Measurements from ENCODE around the gene SLC25A33. TPM values are rescaled to one million over a fixed set of nuclear protein-coding genes. Genes with fewer than 3 reads are reported as not detected.
"Not testable (repeated sequence)": the region's sequence is repeated elsewhere in the genome, so short reads cannot be mapped to it uniquely, and the experiment has no call there.

SLC25A33 gene
- total and polyA plus RNA-seq, 7 donors, result 1.7 to 26.8 (median 7.7) TPM

DNA sequence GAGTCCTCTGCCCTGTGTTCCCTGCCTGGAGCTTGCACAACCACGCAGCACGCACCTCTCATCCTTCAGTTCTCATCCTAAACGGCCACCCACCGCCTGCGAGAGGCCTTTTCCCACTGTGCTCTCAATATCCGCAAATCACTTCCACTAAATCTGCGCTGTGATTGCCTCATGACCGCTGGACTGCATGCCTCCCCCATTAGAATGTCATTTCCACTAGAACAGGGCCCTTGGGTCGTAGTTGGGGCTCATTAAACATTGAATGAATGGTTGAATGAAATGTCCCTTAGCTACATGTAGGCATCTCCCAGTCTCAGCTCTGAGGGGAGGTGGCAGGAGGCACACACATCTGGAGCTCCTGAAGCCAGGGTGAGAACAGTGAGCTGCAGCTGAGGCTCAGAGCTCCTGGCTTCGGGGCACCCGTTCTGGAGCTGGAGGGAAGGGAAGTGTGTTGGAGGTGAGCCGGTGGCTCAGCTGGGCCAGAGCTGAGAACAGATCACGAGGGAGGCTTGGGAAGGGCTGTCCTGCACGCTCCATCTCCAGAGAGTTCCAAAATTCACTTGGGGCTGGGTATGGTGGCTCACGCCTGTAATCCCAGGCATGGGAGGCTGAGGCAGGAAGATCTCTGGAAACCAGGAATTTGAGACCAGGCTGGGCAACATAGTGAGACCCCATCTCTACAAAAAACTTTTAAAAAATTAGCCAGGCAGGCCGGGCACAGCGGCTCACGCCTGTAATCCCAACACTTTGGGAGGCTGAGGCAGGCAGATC, 79.8 kb downstream of the SLC25A33 start:
- TF ChIP-seq, protein P1, sequence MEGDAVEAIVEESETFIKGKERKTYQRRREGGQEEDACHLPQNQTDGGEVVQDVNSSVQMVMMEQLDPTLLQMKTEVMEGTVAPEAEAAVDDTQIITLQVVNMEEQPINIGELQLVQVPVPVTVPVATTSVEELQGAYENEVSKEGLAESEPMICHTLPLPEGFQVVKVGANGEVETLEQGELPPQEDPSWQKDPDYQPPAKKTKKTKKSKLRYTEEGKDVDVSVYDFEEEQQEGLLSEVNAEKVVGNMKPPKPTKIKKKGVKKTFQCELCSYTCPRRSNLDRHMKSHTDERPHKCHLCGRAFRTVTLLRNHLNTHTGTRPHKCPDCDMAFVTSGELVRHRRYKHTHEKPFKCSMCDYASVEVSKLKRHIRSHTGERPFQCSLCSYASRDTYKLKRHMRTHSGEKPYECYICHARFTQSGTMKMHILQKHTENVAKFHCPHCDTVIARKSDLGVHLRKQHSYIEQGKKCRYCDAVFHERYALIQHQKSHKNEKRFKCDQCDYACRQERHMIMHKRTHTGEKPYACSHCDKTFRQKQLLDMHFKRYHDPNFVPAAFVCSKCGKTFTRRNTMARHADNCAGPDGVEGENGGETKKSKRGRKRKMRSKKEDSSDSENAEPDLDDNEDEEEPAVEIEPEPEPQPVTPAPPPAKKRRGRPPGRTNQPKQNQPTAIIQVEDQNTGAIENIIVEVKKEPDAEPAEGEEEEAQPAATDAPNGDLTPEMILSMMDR (IDR thresholded peaks at IDR 0.05), result no peak
- WGBS, 3 donors, result 62 to 71% (median 65%) methylated on average over 18 of the region's 18 CpGs
- intact Hi-C loops (cut with DNase I), result no loop called here

DNA sequence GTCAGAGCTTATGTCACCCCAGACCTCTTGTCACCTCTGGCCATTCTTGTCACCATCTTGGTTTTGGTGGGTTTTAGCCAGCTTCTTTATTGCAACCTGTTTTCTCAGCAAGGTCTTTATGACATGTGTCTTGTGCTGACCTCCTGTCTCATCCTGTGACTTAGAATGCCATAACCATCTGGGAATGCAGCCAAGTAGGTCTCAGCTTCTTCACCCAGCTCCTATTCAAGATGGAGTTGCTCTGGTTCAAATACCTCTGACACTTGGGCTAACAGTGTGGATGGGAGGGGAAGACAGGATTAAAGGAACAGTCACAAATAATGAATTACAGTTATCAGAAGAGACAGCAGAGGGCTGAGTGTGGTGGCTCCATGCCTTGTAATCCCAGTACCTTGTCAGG, 81.8 kb downstream of the SLC25A33 start:
- H3K9me3 ChIP-seq, result no peaks in the 10 kb centered on the region
- no peak for ATAC-seq
- H3K27ac ChIP-seq, result no peak overlapping the region
- H3K27me3 ChIP-seq (ENCODE audit: insufficient read depth in 3 of 3, low read length in 2 of 3), result peaks cover 0 to 20% (median 3%) of the 10 kb centered on the region in 3 donors
- H3K4me3 ChIP-seq, result no peak overlapping the region
- TF ChIP-seq, protein P1 (IDR thresholded peaks at IDR 0.05), result no peak
- H3K36me3 ChIP-seq (ENCODE audit: insufficient read depth in 1 of 2, low read depth in 1 of 2), result no peaks in the 10 kb centered on the region
- H3K4me1 ChIP-seq, result no peaks in the 10 kb centered on the region
- intact Hi-C loops (cut with DNase I), result no loop called here
- no peak for DNase-seq

More for the DNA sequence above, 79.8 kb downstream of the SLC25A33 start:
- no peaks in the 10 kb centered on the region for H3K36me3 ChIP-seq (ENCODE audit: insufficient read depth in 1 of 2, low read depth in 1 of 2)
- H3K4me3 ChIP-seq, result no peak overlapping the region
- ATAC-seq, result no peak
- no peak for DNase-seq
- no peak overlapping the region for H3K27ac ChIP-seq
- no peaks in the 10 kb centered on the region for H3K4me1 ChIP-seq
- H3K9me3 ChIP-seq, result no peaks in the 10 kb centered on the region
- peaks cover 0 to 20% (median 3%) of the 10 kb centered on the region in 3 donors for H3K27me3 ChIP-seq (ENCODE audit: insufficient read depth in 3 of 3, low read length in 2 of 3)

DNA sequence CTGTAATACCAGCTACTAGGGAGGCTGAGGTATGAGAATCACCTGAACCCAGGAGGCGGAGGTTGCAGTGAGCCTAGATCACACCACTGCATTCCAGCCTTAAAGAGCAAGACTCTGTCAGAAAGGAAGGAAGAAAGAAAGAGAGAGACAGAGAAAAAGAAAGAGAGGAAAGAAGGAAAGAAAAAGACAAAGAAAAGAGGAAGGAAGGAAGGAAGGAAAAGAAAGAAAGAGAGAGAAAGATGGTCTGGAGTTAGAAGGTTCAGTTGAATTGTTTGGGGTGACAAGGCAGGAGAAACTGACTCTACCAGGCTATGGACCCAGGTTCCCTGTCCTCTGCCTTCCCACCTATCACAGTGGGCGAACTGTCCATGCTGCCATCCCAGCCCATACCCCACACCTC, 84.8 kb downstream of the SLC25A33 start:
- H3K4me1 ChIP-seq, result no peaks in the 10 kb centered on the region
- no peak overlapping the region for H3K27ac ChIP-seq
- H3K9me3 ChIP-seq, result no peaks in the 10 kb centered on the region
- WGBS, 3 donors, result 88 to 93% (median 88%) methylated on average over 2 of the region's 2 CpGs
- DNase-seq, result no peak
- H3K27me3 ChIP-seq (ENCODE audit: insufficient read depth in 3 of 3, low read length in 2 of 3), result peaks cover 0 to 14% (median 3%) of the 10 kb centered on the region in 3 donors
- ATAC-seq, result no peak
- H3K36me3 ChIP-seq (ENCODE audit: insufficient read depth in 1 of 2, low read depth in 1 of 2), result no peaks in the 10 kb centered on the region
- TF ChIP-seq, protein P1 (IDR thresholded peaks at IDR 0.05), result no peak
- intact Hi-C loops (cut with DNase I), result no loop called here
- H3K4me3 ChIP-seq, result no peak overlapping the region

DNA sequence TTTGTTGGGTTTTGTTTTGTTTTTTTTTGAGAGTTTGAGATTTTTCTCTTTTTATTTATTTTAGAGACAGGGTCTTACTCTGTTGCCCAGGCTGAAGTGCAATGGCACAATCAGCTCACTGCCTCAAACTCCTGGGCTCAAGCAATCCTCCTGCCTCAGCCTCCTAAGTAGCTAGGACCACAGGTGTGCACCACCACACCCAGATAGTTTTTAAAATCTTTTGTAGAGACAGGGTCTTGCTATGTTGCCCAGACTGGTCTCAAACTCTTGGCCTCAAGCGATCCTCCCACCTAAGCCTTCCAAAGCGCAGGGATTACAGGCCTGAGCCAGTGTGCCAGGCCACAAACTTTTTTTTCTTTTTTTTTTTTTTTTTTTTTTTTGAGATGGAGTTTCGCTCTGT, 85.8 kb downstream of the SLC25A33 start:
- WGBS, 3 donors, result 85 to 96% (median 90%) methylated on average over 3 of the region's 3 CpGs
- H3K27me3 ChIP-seq (ENCODE audit: insufficient read depth in 3 of 3, low read length in 2 of 3), result not testable (repeated sequence)

DNA sequence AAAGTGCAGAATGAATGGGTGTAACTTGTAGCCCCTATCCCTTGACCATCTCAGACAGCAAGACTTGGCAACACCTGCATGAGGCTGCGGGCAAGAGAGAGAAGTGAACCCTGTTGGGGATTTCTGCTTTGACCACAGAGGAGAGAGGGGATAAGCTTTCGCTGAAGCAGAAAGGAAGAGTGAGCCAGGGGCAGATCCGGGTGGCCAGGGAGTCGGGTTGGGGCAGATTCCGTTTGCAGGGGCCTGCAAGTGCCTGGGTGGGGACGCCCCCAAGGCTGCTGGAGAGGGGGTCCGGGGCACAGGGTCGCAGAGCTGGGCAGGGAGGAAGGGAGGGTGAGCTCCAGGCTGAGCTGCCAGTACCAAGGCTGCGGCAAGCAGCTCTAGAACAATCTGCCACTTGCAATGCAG, 86.9 kb downstream of the SLC25A33 start:
- WGBS, 3 donors, result 74 to 86% (median 81%) methylated on average over 7 to 9 of the region's 9 CpGs
- no peaks in the 10 kb centered on the region for H3K9me3 ChIP-seq
- no peak overlapping the region for H3K4me3 ChIP-seq
- no peaks in the 10 kb centered on the region for H3K36me3 ChIP-seq (ENCODE audit: insufficient read depth in 1 of 2, low read depth in 1 of 2)
- no peak for DNase-seq
- no peak overlapping the region for H3K27ac ChIP-seq
- no peak for ATAC-seq
- H3K27me3 ChIP-seq (ENCODE audit: insufficient read depth in 3 of 3, low read length in 2 of 3), result peaks cover 0 to 2% (median 0%) of the 10 kb centered on the region in 3 donors
- H3K4me1 ChIP-seq, result no peaks in the 10 kb centered on the region
- intact Hi-C loops (cut with DNase I), result loop anchor here (2.0 to 5.0 kb wide), 3 partner anchors 241 to 801 kb away; no protein-coding TSS in a partner anchor
- TF ChIP-seq, protein P1 (IDR thresholded peaks at IDR 0.05), result no peak

More for the DNA sequence above, 85.8 kb downstream of the SLC25A33 start:
- intact Hi-C loops (cut with DNase I), result loop anchor here (5.0 kb wide), 2 partner anchors 242 to 802 kb away; no protein-coding TSS in a partner anchor
- ATAC-seq; H3K27ac ChIP-seq; H3K9me3 ChIP-seq; H3K36me3 ChIP-seq (ENCODE audit: insufficient read depth in 1 of 2, low read depth in 1 of 2); DNase-seq; H3K4me1 ChIP-seq; H3K4me3 ChIP-seq: not testable (repeated sequence)
